B cell (primary cell): ENCODE measurements around the gene CEACAM5. TPM values are rescaled to one million over a fixed set of nuclear protein-coding genes. Genes with fewer than 3 reads are reported as not detected.

ENCODE experiments used
- ATAC-seq: fragments of 200-7000 bp; cut with Tn5 transposase; one replicate; pipeline ENCODE4 v1.10.0; 2021; ENCODE audit warnings: low read depth, mild to moderate bottlenecking, moderate number of reproducible peaks, moderate library complexity
- CTCF ChIA-PET: fragments of 350-600 bp; sonication (Branson Sonifier 250); formaldehyde crosslinking; loops from one replicate; lab custom pipeline; 2021; ENCODE audit warnings: antibody characterized with exemption, inconsistent platforms; lab: Charles Lee
- POLR2A ChIA-PET: fragments of 350-600 bp; sonication (Branson Sonifier 250); formaldehyde crosslinking; loops from one replicate; lab custom pipeline; 2021; ENCODE audit warnings: antibody characterized with exemption; lab: Charles Lee
- DNase-seq: peaks from one replicate; pipeline ENCODE4 v3.0.0; 2013
- H2AFZ ChIP-seq: 2 replicates; pipeline ENCODE4 v1.6.1; 2012; ENCODE audit warnings: mild to moderate bottlenecking, low read depth, low read length; ENCODE audit not compliant: insufficient read depth, poor library complexity, severe bottlenecking
- H3K27ac ChIP-seq, 2 donors: 1 replicate in 1 of 2; 2 replicates in 1 of 2; pipeline ENCODE4 v1.5.1; 2012 to 2013; ENCODE audit warnings: low read length in 2 of 2, mild to moderate bottlenecking in 2 of 2, moderate library complexity in 1 of 2
- H3K27me3 ChIP-seq, 4 experiments: fragments of 200-600 bp in 1 of 4; sonication (generic) in 1 of 4; replicated peaks in 1 of 4; 1 replicate in 2 of 4; 2 replicates in 2 of 4; pipeline versions ENCODE4 v1.6.1 to v1.7.0; 2013 to 2016; ENCODE audit warnings: low read length in 3 of 4, mild to moderate bottlenecking in 2 of 4, mixed read lengths in 1 of 4, moderate library complexity in 1 of 4; ENCODE audit not compliant: insufficient read depth in 4 of 4, control insufficient read depth in 3 of 4; ENCODE audit errors: control extremely low read depth in 1 of 4
- H3K36me3 ChIP-seq, 2 experiments: replicated peaks in 1 of 2; 1 replicate in 1 of 2; 2 replicates in 1 of 2; pipeline versions ENCODE4 v1.6.1 to v1.7.1; 2013; ENCODE audit warnings: low read length in 1 of 2; ENCODE audit not compliant: insufficient read depth in 2 of 2, control insufficient read depth in 1 of 2; ENCODE audit errors: control extremely low read depth in 1 of 2, extremely low read depth in 1 of 2
- H3K4me1 ChIP-seq, 2 donors: fragments of 200-600 bp in 1 of 2; sonication (generic) in 1 of 2; 1 replicate in 1 of 2; 2 replicates in 1 of 2; pipeline versions ENCODE4 v1.5.1 to v1.6.1; 2013 to 2017; ENCODE audit warnings: low read length in 2 of 2; ENCODE audit not compliant: control insufficient read depth in 2 of 2, insufficient read depth in 2 of 2
- H3K4me2 ChIP-seq: replicated peaks from 2 replicates; pipeline ENCODE3; 2012; ENCODE audit warnings: mild to moderate bottlenecking, low read depth, low read length; ENCODE audit not compliant: poor library complexity, severe bottlenecking
- H3K4me3 ChIP-seq, 5 experiments: fragments of 200-600 bp in 1 of 5; sonication (generic) in 1 of 5; 1 replicate in 3 of 5; 2 replicates in 2 of 5; pipeline versions ENCODE4 v1.5.1 to v1.7.0; 2011 to 2016; ENCODE audit warnings: low read length in 4 of 5, mild to moderate bottlenecking in 4 of 5, low read depth in 2 of 5, control low read depth in 1 of 5, moderate library complexity in 1 of 5; ENCODE audit not compliant: insufficient read depth in 1 of 5; ENCODE audit errors: control extremely low read depth in 1 of 5, extremely low read depth in 1 of 5
- H3K79me2 ChIP-seq: fragments of 200-600 bp; sonication (generic); one replicate; pipeline ENCODE4 v1.6.0; 2016; ENCODE audit warnings: low read length; ENCODE audit not compliant: control insufficient read depth, insufficient read depth
- H3K9ac ChIP-seq: fragments of 200-600 bp; sonication (generic); 2 replicates; pipeline ENCODE4 v1.6.1; 2017; ENCODE audit warnings: mild to moderate bottlenecking, low read length, moderate library complexity
- H3K9me3 ChIP-seq, 3 donors: one replicate each; pipeline versions ENCODE4 v1.6.1 to v1.7.1; 2013; ENCODE audit warnings: low read length in 2 of 3; ENCODE audit not compliant: control insufficient read depth in 2 of 3, insufficient read depth in 1 of 3; ENCODE audit errors: control extremely low read depth in 1 of 3
- H4K20me1 ChIP-seq: 2 replicates; pipeline ENCODE4 v1.6.0; 2012; ENCODE audit warnings: mild to moderate bottlenecking, low read length; ENCODE audit not compliant: insufficient read depth, control insufficient read depth, poor library complexity, severe bottlenecking
- H3K27ac Mint-ChIP-seq: one replicate; pipeline ENCODE4 v1.8.0; 2021; ENCODE audit warnings: mixed read lengths
- H3K27me3 Mint-ChIP-seq: one replicate; pipeline ENCODE4 v1.8.0; 2021; ENCODE audit warnings: mixed read lengths
- H3K4me1 Mint-ChIP-seq: one replicate; pipeline ENCODE4 v1.8.0; 2021; ENCODE audit warnings: mixed read lengths
- H3K4me3 Mint-ChIP-seq: one replicate; pipeline ENCODE4 v1.8.0; 2021; ENCODE audit warnings: mixed read lengths
- H3K9me3 Mint-ChIP-seq: one replicate; pipeline ENCODE4 v1.8.0; 2022; ENCODE audit warnings: mixed read lengths; ENCODE audit not compliant: insufficient read depth
- EZH2 ChIP-seq: IDR thresholded peaks from 2 replicates; pipeline ENCODE4 v1.6.1; 2012; ENCODE audit warnings: borderline replicate concordance, low read depth, mild to moderate bottlenecking, moderate library complexity, low read length; ENCODE audit not compliant: insufficient read depth, poor library complexity, severe bottlenecking
- WGBS: methylation state at CpG from one replicate; pipeline ENCODE4 v1.1.5; 2013; ENCODE audit warnings: missing lambda C conversion rate; ENCODE audit not compliant: insufficient coverage; 5-methylcytosine and 5-hydroxymethylcytosine counted together
- intact Hi-C: fragments of 100-400 bp; cut with micrococcal nuclease; formaldehyde crosslinking; loops from one replicate; pipeline ENCODE4 v1.10.0; 2022
- polyA plus RNA-seq: library from polyadenylated mRNA; depleted of rRNA; stranded (reverse); fragments of >200 nt; gene quantifications from 2 replicates; pipeline ENCODE4 v1.2.3, GENCODE V29; 2012
- total RNA-seq, 2 donors: library from RNA; stranded (reverse); fragments of 120-200 nt in 1 of 2; gene quantifications; 1 replicate in 1 of 2; 2 replicates in 1 of 2; pipeline versions ENCODE4 v1.2.3 to v1.2.4, GENCODE V29; 2013 to 2022
- TF ChIP-seq, protein P1 (sequence below): fragments of 200-600 bp; IDR thresholded peaks from one replicate; pipeline ENCODE4 v1.8.0; 2022; ENCODE audit warnings: antibody characterized with exemption, mild to moderate bottlenecking

Gene CEACAM5
- total and polyA plus RNA-seq, 2 donors (not counting 1 experiment from before 2014, with no cell fraction given): not detected

DNA sequence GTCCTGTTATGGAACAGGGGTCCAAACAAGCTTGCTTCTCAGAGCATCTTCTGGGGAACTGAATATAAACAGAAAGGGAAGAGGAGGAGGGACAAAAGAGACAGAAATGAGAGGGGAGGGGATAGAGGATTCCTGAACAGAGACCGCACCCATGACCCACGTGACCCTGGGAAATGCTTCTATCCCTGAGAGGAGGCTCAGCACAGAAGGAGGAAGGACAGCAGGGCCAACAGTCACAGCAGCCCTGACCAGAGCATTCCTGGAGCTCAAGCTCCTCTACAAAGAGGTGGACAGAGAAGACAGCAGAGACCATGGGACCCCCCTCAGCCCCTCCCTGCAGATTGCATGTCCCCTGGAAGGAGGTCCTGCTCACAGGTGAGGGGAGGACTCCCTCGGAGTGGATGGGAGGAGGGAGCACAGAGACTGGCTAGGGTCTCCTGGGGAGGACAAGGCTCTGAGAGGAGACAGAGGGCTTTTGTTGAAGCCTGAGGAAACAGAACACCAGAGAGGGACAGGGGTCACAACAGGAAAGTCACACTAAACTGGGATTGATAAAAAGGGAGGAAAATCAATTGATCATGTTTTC is 47.0 kb downstream of the CEACAM5 start, which contains the start of gene CEACAM6:
Gene CEACAM6, plus strand, starts transcription at position 203 of the 586 bp plus-strand sequence. Its CDS starts 109 bp downstream, at position 312.
- H3K27me3 Mint-ChIP-seq: peaks cover 14% of the 10 kb centered on the region
- Histone ChIP-seq H4K20me1 (no peaks in the 10 kb centered on the region), H2AFZ (no peak within 1 kb of the TSS), H3K36me3 (no peaks in the 10 kb centered on the region), H3K4me3 (no peak within 1 kb of the TSS), H3K27ac (no peak within 1 kb of the TSS), H3K9me3 (no peaks in the 10 kb centered on the region), H3K4me1 (peaks cover 0 to 8% of the 10 kb centered on the region in 2 donors), H3K79me2 (no peaks in the 10 kb centered on the region), H3K27me3 (peaks cover 0 to 7% (median 0%) of the 10 kb centered on the region in 4 experiments), H3K9ac (no peak within 1 kb of the TSS), H3K4me2 (no peak within 1 kb of the TSS)
- intact Hi-C loops: no loop called here
- ChIA-PET POLR2A (no interaction called here), CTCF (interaction anchor here (1.1 to 5.6 kb wide), 10 partner anchors 8 to 113 kb away, joined by 3 to 114 read pairs (median 22); no protein-coding TSS in a partner anchor)
- ATAC-seq (no peak), DNase-seq (no peak)
- WGBS: 78% methylated on average over 2 of the region's 3 CpGs
- no peaks in the 10 kb centered on the region for H3K9me3 Mint-ChIP-seq
- no peak within 1 kb of the TSS for H3K27ac Mint-ChIP-seq
- no peak within 1 kb of the TSS for H3K4me3 Mint-ChIP-seq
- peaks cover 1% of the 10 kb centered on the region for H3K4me1 Mint-ChIP-seq
- TF ChIP-seq, protein P1, sequence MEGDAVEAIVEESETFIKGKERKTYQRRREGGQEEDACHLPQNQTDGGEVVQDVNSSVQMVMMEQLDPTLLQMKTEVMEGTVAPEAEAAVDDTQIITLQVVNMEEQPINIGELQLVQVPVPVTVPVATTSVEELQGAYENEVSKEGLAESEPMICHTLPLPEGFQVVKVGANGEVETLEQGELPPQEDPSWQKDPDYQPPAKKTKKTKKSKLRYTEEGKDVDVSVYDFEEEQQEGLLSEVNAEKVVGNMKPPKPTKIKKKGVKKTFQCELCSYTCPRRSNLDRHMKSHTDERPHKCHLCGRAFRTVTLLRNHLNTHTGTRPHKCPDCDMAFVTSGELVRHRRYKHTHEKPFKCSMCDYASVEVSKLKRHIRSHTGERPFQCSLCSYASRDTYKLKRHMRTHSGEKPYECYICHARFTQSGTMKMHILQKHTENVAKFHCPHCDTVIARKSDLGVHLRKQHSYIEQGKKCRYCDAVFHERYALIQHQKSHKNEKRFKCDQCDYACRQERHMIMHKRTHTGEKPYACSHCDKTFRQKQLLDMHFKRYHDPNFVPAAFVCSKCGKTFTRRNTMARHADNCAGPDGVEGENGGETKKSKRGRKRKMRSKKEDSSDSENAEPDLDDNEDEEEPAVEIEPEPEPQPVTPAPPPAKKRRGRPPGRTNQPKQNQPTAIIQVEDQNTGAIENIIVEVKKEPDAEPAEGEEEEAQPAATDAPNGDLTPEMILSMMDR: no peak
- no peak for TF ChIP-seq EZH2

DNA sequence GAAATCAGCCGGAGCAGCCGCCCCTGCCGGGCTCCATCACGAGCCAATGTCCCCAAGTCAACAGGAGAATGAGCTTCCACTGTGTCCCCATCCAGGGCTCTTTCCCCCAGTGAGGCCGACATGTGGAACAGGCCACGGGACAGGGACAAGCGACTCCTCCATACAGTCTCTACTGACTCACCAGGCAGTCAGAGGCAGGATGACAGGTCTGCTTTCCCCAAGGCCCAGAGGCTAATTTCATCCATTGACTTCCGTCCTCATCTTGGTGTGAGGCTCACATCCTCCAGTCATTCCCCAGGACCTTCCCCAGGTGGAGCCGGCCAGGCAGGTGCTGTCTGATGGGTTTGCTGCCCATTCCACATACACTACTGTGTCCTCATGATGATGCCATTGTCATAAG is 50.4 kb downstream of the CEACAM5 start:
- DNase-seq: no peak
- Mint-ChIP-seq H3K4me3 (no peak overlapping the region), H3K9me3 (no peaks in the 10 kb centered on the region), H3K4me1 (peaks cover under 1% of the 10 kb centered on the region), H3K27me3 (peaks cover 21% of the 10 kb centered on the region), H3K27ac (no peak overlapping the region)
- no peaks in the 10 kb centered on the region for H3K36me3 ChIP-seq
- CTCF ChIA-PET: no interaction called here
- 90% methylated on average over 8 of the region's 9 CpGs for WGBS
- no peak overlapping the region for H3K4me3 ChIP-seq
- H4K20me1 ChIP-seq: no peaks in the 10 kb centered on the region
- H3K9ac ChIP-seq: no peak overlapping the region
- peaks cover 0 to 9% (median 0%) of the 10 kb centered on the region in 4 experiments for H3K27me3 ChIP-seq
- peaks cover 0 to 1% of the 10 kb centered on the region in 2 donors for H3K4me1 ChIP-seq
- POLR2A ChIA-PET: no interaction called here
- TF ChIP-seq, protein P1: no peak
- no peak for TF ChIP-seq EZH2
- H2AFZ ChIP-seq: no peak overlapping the region
- H3K4me2 ChIP-seq: no peak overlapping the region
- no peak overlapping the region for H3K27ac ChIP-seq
- intact Hi-C loops: no loop called here
- no peak for ATAC-seq
- no peaks in the 10 kb centered on the region for H3K9me3 ChIP-seq
- no peaks in the 10 kb centered on the region for H3K79me2 ChIP-seq
